Measurements from ENCODE around the gene EEF1E1.
A peak's percentile ranks its signal among the peaks of the same experiment; 100 is the strongest.

Gene EEF1E1

DNA sequence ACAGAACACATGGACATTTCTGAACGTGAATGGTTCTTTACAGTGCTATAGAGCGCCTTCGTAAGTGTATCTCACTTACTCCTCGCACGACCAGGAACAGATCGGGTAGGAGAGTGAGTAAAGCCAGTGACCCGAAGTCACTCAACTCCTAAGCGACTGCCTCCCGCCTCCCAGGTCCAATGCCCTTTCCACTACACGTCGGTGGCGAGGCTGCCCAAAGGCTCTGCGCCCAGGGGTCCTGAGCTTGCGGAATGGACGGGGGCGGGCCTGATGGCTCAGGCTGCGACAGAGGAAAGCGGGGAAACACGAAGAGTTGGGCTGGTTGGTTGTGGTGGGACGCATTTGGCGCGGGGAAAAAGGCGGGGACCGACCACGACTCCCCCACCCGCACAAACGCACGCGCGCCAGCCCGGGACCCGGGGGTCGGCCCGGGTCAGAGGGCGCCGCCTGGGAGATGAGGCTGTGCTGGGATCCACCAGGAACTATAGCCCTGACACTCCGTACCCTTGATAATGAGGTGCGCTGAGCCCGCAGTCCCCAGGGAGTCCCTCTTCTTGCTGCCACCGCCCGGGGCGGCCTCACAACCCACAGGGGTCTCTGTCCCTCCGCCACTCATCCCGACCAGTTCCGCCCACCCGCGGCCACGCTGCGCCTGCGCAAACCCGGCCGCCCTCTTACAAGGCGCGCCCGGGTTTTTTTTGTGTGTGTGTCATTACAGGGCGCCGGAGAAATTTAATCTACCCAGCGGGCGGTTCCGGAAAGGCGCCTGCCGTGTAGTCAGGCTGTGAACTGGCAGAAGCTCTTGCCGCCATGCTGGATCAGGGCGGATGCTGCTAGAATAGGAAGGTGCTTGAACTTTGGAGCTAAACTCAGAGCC is 38.3 kb downstream of the EEF1E1 start, which contains the start of gene BLOC1S5 (continued):
- TF ChIP-seq, protein P1, sequence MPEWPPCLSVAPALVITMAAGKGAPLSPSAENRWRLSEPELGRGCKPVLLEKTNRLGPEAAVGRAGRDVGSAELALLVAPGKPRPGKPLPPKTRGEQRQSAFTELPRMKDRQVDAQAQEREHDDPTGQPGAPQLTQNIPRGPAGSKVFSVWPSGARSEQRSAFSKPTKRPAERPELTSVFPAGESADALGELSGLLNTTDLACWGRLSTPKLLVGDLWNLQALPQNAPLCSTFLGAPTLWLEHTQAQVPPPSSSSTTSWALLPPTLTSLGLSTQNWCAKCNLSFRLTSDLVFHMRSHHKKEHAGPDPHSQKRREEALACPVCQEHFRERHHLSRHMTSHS (tag by site-specific recombination; IDR thresholded peaks at IDR 0.05): no peak
- TF ChIP-seq WT1 (tag by site-specific recombination; IDR thresholded peaks at IDR 0.05) (no peak; the same call in 1 of the 2 replicates), SALL2 (tag by site-specific recombination; IDR thresholded peaks at IDR 0.05; ENCODE audit: borderline replicate concordance) (no peak), ZNF169 (tag by site-specific recombination; IDR thresholded peaks at IDR 0.05) (no peak), ZXDB (tag by site-specific recombination; IDR thresholded peaks at IDR 0.05) (peak; percentile 92; the same call in 1 of the 2 replicates), ZNF140 (tag by site-specific recombination; IDR thresholded peaks at IDR 0.05) (no peak), ZNF2 (tag by site-specific recombination; IDR thresholded peaks at IDR 0.05) (no peak), ZNF366 (tag by site-specific recombination; conservative IDR thresholded peaks at IDR 0.05) (no peak; the same call in 1 of the 2 replicates), ZFP69B (tag by site-specific recombination; IDR thresholded peaks at IDR 0.05) (no peak), BCL11A (tag by site-specific recombination; IDR thresholded peaks at IDR 0.05; ENCODE audit: low read depth) (no peak), ZNF433 (tag by site-specific recombination; IDR thresholded peaks at IDR 0.05; ENCODE audit: low read depth) (no peak), OVOL3 (tag by site-specific recombination; IDR thresholded peaks at IDR 0.05) (no peak), ZNF248 (tag by site-specific recombination; IDR thresholded peaks at IDR 0.05) (no peak), PATZ1 (tag by site-specific recombination; IDR thresholded peaks at IDR 0.05) (peak; percentile 87), ZNF426 (tag by site-specific recombination; IDR thresholded peaks at IDR 0.05) (no peak), ZNF658 (tag by site-specific recombination; IDR thresholded peaks at IDR 0.05) (no peak), PRDM6 (tag by site-specific recombination; IDR thresholded peaks at IDR 0.05) (peak; percentile 61), ZNF132 (tag by site-specific recombination; IDR thresholded peaks at IDR 0.05; ENCODE audit: borderline replicate concordance) (no peak), KLF1 (tag by site-specific recombination; IDR thresholded peaks at IDR 0.05) (peak; percentile 43), ZNF596 (tag by site-specific recombination; IDR thresholded peaks at IDR 0.05) (no peak; the same call in 1 of the 2 replicates), ZNF335 (tag by site-specific recombination; conservative IDR thresholded peaks at IDR 0.05) (peak; percentile 94), ZFHX2 (tag by site-specific recombination; conservative IDR thresholded peaks at IDR 0.05) (peak; percentile 90), ZNF24 (tag by site-specific recombination; IDR thresholded peaks at IDR 0.05) (peak; percentile 74; the same call in 1 of the 2 replicates), ZNF184 (tag by site-specific recombination; IDR thresholded peaks at IDR 0.05) (no peak), ZNF544 (tag by site-specific recombination; IDR thresholded peaks at IDR 0.05) (no peak), ZBTB6 (tag by site-specific recombination; IDR thresholded peaks at IDR 0.05) (no peak)
- TF ChIP-seq, protein P2, sequence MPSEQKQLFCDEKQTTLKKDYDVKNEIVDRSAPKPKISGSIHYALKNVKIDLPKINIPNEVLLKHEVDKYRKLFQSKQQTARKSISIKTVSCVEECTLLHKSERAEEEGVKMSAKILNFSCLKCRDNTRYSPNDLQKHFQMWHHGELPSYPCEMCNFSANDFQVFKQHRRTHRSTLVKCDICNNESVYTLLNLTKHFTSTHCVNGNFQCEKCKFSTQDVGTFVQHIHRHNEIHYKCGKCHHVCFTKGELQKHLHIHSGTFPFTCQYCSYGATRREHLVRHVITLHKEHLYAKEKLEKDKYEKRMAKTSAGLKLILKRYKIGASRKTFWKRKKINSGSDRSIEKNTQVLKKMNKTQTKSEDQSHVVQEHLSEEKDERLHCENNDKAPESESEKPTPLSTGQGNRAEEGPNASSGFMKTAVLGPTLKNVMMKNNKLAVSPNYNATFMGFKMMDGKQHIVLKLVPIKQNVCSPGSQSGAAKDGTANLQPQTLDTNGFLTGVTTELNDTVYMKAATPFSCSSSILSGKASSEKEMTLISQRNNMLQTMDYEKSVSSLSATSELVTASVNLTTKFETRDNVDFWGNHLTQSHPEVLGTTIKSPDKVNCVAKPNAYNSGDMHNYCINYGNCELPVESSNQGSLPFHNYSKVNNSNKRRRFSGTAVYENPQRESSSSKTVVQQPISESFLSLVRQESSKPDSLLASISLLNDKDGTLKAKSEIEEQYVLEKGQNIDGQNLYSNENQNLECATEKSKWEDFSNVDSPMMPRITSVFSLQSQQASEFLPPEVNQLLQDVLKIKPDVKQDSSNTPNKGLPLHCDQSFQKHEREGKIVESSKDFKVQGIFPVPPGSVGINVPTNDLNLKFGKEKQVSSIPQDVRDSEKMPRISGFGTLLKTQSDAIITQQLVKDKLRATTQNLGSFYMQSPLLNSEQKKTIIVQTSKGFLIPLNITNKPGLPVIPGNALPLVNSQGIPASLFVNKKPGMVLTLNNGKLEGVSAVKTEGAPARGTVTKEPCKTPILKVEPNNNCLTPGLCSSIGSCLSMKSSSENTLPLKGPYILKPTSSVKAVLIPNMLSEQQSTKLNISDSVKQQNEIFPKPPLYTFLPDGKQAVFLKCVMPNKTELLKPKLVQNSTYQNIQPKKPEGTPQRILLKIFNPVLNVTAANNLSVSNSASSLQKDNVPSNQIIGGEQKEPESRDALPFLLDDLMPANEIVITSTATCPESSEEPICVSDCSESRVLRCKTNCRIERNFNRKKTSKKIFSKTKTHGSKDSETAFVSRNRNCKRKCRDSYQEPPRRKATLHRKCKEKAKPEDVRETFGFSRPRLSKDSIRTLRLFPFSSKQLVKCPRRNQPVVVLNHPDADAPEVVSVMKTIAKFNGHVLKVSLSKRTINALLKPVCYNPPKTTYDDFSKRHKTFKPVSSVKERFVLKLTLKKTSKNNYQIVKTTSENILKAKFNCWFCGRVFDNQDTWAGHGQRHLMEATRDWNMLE (tag by site-specific recombination; conservative IDR thresholded peaks at IDR 0.05; ENCODE audit: low read depth): peak; percentile 94
- TF ChIP-seq, protein P3, sequence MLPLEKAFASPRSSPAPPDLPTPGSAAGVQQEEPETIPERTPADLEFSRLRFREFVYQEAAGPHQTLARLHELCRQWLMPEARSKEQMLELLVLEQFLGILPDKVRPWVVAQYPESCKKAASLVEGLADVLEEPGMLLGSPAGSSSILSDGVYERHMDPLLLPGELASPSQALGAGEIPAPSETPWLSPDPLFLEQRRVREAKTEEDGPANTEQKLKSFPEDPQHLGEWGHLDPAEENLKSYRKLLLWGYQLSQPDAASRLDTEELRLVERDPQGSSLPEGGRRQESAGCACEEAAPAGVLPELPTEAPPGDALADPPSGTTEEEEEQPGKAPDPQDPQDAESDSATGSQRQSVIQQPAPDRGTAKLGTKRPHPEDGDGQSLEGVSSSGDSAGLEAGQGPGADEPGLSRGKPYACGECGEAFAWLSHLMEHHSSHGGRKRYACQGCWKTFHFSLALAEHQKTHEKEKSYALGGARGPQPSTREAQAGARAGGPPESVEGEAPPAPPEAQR (tag by site-specific recombination; IDR thresholded peaks at IDR 0.05): no peak
